OCI-M2 (cell line): ENCODE measurements around the gene SKAP2.
"Not testable (repeated sequence)": the region's sequence is repeated elsewhere in the genome, so short reads cannot be mapped to it uniquely, and the experiment has no call there.

Experiments used
- DNase-seq: peaks from one replicate; lab custom pipeline; 2025; ENCODE audit not compliant: unreplicated experiment; lab: John Stamatoyannopoulos, UW

SKAP2 gene

DNA sequence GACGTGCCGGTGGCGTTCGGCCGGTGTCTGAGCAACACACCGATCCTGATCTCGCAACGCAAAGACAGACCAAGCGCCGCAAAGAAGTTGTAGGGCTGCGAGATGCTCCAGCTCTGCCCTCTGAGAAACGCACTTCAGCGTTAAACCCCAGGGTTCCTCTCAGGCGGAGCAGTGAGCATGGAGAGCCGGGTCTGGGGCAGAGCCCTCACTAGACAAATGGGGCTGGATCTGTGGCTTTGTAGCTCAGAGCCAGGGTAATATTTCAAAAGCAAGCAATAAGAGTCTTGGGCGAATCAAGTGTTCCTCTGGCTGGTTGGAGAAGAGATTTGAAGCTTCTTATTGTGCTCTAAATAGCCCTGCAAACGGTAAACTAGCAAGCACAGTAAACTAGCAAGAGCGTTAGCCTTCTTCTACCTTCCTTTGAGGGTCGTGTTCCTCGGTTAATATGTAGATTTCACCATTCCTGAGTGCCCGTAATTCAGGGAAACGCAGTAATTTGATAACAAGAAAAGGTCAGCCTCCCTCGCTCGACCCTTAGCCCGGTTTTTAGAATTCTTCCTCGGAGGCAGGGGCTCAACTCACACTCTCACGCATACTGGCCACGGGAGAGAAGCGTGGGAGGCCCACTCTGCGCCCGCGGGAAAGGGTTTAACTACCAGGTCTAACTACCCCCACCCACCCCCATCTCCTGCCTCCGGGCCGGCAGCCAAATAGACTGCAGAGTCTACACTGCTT is 6.7 kb downstream of the SKAP2 start:
- DNase-seq, result no peak

DNA sequence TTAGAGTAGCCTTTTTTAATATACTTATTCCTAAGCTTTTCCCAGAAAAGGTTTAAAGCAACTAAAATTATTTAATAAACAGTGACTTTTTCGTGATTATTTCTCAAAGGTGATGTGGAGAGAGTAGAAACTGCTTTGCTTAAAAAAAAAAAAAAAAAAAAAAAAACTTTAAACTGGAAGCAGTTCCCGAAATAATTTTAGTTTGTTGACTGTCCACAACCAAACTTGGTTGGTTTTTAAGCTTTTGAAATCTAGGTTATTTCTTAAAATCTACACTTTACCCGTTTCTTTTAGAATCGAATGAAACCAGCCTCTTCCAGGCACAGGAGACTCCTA is 7.3 kb downstream of the SKAP2 start:
- no peak for DNase-seq

DNA sequence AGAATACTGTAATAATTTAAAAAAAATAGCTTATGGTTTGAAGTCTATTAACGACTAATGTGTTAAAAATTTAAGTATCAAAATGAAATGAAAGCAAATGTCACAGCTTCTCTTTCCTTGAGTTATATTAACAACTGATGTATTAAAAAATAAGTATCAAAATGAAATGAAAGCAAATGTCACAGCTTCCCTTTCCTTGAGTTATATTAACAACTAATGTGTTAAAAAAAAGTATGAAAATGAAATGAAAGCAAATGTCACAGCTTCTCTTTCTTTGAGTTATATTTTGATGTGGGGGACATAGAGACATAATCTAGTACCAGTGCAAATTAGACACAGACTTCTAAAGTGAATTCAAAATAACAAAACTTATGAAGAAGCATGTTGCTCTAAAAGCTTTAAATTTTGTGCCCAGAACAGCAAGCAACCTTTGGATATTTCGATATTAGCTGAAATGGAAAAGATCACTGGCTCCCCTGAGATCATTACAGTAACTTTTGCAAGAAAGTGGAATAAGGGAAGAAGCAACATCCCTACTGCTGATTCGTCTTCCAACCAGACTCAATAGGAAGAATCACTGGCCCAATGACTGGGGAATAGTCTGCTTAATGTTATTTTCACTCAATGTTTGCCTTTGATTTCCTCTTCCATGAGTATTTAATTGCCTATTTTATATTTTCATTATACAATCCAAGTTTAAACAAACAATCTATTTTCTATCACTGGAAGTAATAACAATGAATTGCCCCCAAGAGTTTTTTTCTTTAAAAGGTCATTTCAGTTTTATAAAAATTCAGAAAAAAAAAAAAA is 8.0 kb downstream of the SKAP2 start:
- no peak for DNase-seq

DNA sequence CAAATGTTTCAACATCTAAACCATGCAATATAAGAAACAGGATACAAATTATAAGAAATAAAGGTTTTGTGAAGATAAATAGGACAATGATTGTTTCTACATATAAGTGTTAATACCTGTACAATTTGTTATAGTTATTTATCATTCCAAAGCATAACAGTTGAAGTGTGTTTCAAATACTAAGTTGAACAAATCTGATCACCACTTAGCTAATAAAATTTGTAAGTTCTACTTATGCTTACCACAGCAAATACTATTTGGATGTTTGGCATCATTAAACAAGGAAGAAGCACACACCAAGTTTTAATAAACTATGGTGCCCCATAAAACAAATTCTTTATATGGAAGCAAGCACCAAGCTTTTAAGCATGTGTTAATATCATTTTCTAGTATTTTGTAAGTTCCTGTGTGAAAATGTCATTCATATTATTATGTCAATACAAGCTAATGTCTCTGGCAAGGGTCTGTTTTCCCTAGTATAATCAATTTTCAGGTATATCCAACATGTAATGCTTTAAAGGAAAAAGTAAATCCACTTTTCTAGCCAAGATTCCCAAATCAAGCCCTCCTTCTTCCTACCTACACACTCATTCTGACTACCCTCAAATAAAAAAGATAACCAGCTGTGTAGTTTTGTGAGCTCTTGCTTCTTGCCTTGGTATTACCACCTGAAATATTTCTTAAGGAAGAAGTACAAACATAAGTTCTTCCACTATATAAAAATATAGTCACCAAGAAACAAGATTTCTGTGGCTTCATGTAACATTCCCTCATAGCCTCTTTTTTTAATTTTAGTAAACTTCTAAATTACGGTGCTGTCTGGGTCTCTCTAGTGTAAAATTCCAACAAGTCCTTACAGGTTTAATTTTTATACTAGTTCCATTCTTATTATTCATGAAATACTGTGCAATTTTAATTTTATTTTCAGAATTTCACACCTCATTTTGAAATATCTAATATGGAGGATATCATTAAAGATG is 9.2 kb downstream of the SKAP2 start:
- DNase-seq, result no peak

DNA sequence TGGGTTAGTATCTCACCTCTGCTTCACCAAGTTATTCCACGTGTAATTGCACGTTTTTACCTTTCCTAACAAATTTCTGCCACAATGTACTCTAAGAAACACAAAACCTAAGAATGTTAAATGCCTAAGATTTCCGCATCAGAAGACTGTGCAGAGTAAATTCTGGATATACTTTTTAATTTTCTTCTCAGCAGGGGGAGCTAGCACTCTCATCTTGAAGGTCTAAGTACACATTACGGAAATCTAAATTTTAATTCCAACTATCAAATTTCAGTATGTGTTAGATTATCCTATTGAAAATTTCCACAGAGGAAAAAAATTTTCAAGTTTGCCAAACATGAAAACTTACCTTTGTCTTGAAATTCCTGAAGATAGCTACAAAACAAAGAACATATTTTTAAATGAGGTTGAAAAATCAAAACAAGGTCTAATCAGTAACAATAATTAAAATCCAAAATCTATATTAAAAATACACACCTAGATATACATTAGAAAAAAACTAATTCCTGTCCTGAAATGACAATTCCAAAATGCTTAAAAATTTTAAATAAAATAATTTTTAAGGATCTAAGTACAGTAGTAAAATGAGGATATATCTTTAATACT is 10.5 kb downstream of the SKAP2 start:
- DNase-seq, result no peak

DNA sequence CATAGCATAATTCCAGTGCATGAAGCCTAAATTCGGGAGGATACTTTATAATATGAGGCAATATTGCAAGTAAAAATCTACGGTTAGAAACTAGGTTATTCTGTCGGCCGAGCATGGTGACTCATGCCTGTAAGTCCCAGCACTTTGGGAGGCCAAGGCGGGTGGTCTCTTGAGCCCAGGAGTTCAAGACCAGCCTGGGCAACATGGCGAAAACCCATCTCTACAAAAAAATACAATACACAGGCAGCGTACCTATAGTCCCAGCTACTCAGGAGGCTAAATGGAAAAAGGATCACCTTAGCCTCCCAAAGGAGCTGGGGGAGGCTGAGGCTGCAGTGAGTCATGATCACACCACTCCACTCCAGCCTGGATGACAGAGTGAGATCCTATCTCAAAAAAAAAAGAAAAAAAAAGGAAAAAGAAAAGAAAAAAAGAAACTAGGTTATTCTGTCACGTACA is 14.2 kb downstream of the SKAP2 start:
- no peak for DNase-seq

DNA sequence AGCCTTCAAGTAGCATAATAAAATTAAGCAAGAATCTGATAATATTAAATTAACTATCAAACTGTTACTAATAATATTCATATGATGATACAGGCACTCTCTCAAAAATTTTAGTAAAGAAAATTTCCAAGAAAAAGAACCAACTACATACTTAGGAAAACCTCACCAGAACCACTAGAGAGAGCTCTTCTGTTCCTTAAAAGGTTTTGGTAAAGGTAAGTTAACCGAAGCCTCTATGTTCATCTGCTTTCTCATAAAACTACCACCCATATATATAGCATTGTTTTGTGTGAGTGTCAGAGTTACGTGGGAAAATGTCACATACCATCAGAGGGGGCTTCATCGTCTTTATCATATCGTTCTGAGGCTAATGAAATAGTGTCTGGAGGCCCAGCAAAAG is 20.7 kb downstream of the SKAP2 start:
- no peak for DNase-seq

DNA sequence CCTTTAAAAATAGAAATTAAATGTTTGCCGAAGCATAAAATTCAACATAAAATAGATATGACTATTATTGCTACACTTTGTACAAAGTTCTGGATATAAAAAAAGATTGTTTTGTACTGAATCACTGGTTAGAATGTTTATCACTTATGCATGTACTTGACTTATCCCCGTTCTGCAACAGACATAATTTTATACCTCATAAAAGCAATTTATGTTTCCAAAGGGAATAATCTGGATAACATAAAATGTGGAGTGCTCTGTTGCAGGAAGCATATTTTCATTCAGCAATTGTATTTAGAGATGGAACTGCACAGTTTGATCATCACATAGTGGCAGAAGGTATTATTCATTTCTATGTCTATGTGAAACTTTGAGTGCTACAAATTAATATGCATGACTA is 21.5 kb downstream of the SKAP2 start:
- no peak for DNase-seq

DNA sequence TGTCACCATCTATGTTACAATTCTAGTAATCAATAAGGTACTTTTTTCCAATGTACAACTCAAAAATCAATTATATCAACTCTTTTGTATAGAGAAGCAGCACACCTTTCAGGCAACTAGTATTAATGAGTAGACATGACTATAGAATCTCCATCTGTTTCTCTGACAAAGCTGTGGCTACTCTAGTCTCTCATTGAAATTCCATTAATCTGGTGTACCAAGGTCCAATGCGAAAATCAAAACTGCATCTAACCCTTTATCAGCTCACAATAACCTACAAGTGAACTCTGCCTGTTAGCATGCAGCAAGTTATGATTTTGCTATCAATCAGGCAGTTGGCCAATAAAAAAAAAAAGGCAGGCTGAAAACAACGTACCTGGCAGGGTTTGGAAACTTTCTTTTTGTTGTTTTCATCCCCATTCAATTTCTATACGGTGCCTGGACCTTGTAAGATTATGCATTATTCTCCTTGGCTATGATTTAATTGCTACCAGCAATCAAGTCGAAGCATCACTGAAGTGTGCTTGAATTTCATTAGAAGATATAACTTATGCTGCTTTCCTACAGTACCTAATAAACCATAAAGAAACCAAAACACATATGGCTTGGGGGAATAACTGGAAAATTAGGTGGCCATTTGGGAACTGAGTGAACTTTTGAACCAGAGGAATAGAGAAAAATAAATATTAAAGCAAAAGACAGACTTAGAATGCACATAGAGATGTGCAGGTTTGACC is 23.2 kb downstream of the SKAP2 start:
- no peak for DNase-seq

DNA sequence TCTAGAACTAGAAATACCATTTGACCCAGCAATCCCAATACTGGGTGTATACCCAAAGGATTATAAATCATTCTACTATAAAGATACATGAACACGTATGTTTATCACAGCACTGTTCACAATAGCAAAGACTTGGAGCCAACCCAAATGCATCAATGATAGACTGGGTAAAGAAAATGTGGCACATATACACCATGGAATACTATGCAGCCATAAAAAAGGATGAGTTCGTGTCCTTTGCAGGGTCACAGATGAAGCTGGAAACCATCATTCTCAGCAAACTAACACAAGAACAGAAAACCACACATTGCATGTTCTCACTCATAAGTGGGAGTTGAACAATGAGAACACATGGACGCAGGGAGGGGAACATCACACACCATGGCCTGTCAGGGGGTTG is 27.6 kb downstream of the SKAP2 start:
- not testable (repeated sequence) for DNase-seq

DNA sequence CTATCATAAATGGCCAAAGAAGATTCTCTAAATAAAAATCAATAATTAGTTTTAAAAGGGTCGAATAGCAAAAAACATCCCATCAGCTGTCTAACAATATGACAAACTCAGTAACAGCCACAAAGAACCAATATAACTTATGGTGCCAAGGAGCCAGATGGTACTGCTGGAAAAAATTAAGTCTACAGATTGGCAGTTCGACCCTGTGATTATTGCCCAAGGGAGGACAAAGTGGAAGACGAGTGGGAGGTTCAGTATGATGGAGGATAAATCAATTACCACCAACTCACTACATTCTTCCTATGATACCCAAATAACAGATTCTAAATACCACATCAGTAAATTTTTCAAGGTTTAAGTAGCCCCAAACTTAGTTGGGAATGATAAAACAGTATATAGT is 49.0 kb downstream of the SKAP2 start:
- no peak for DNase-seq

DNA sequence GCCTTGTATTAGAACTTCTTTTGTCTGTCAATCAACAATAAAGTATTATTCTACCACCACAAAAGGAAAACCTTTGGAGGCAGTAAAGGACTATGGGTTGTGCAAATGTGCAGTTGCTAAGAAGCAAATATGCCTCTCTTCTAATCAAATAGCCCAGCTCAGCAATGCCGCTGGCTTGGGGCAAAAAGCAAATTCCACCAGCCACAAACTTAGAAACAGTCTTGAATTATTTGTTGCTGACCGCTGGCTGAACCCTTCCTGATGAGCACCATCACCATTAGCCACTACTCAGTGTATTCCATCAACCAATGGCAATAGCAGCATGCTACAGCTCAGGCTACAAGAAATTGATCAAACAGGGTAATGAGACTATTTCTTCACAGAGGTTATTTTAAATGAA is 51.0 kb downstream of the SKAP2 start:
- no peak for DNase-seq

DNA sequence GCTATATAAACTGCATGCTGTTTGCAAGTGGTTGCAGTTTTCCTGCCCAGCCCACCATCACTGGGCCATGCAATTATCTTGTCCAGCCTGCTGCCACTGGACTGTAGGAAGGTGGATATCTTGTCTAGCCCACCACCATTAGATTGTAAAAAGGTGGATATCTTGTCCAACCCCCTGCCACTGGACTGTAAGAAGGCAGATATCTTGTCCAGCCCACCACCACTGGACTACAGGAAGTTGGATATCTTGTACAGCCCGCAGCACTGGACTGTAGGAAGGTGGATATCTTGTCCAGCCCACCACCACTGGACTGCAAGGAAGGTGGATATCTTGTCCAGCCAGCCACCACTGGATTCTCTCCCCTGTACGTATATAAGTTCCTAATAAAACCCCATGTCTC is 69.8 kb downstream of the SKAP2 start:
- DNase-seq, result no peak

DNA sequence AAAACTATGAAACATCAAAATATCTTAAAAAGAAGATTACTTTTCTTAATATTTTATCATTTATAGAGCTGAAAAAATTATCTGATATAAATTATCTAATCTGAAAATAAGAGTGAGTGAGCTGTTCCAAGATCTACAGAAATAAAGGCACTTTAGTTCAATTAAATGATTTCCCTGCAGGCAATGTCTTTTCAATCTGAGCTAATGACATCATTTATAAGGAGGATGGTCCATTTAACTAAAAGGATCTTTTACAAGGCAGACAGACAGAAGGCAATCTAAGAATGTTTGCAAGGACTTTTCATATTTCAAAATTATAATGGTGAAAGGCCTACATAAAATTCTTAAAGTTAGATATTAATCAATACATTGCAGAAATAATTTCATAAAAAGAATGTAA is 71.8 kb downstream of the SKAP2 start:
- no peak for DNase-seq

DNA sequence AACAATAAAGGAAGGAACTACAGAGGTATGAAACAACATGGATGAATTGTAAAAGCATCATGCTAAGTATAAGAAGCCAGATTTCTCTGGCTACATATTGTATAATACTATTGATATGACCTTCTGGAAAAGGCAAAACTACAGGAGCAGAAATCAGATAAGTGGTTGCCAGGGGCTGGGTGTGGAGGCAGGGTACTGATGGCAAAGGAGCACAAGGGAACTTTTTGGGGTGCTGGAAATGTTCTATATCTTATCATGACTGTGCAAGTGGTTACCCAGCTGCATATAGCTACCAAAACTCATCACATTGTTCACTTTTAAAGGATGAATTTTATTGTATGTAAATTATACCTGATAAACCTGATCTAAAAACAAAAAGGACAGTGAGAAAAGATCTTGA is 72.4 kb downstream of the SKAP2 start:
- DNase-seq, result no peak

DNA sequence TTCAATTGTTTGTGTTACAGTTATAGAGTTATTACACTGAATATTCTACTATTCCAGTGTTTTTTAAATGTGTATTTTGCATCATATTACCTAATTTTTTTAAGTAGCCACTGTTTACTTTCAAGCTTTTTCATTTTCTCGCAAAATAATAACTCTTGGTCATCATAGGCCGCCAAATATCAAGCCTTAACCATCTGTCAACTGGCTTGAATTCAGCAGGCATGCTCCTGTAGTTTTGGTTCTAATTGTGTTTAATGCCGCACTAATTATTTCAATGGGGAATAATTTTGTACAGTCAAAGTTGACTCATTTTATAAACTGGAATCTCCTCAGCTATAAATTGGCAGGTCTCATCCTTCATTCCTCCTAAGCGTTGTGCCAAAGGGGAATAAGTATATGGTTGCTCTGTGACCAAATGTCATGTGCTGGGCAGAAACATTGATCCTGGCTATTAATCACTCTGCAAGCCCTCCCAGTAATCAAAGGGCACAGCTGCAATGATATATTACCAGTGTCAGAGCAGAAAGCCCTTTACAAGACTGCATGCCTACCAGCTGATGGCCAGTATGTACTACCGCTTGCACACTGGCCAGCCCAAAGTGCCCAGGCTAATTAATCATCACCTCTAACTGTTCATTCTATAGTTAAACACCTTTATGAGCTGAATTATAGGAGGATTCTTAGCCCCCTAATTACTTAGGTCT is 74.8 kb downstream of the SKAP2 start:
- no peak for DNase-seq

DNA sequence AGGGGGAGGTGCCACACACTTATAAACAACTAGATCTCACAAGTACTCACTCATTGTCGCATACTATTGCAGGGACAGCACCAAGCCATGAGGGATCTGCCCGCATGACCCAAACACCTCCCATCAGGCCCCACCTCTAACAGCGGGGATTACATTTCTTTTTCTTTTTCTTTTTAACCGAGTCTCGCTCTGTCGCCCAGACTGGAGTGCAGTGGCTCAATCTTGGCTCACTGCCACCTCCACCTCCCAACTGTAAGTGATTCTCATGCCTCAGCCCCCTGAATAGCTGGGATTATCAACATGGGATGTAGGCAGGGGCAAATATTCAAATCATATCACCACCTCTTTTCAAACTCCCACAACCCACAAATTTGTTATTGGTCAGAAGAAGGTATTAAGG is 76.7 kb downstream of the SKAP2 start:
- DNase-seq, result no peak

DNA sequence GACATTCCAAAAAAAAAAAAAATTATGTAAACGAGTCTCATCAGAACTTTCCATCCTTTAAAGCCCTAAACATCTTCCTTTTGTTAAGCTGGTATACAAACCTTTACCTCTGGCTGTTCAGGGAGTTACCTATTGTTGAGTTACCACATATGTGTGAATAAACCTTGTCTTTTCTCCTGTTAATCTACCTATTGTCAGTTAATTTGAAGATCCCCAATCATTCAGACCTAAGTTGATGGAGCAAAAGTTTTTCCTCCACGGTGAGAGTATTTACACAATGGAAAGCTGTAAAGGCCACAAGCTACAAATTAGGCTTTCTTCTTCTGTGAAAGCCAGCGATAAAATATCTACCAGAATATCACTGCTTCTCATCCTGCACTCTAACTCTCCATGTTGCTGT is 80.3 kb downstream of the SKAP2 start:
- DNase-seq, result no peak

DNA sequence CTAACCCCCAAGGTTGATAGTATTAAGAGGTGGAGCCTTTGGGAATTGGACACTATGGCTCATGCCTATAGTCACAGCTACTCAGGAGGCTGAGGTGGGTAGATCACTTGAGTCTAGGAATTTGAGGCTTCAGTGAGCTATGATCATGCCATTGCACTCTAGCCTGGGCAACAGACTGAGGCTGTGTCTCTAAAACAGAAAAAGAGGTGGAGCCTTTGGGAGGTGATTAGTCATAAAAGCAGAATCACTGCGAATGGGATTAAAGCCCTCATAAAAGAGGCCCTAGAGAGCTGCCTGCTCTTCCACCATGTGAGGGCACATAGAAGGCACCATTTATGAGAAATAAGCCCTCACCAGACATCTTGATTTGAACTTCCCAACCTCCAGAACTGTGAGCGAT is 81.9 kb downstream of the SKAP2 start:
- no peak for DNase-seq
